IMR-90 (cell line): ENCODE results near the gene WNK4. TPM values are rescaled to one million over a fixed set of nuclear protein-coding genes. Genes with fewer than 3 reads are reported as not detected.

Experiments used
- ATAC-seq: fragments of 200-7000 bp; cut with Tn5 transposase; 2 replicates; pipeline ENCODE4 v1.9.1; 2020; ENCODE audit warnings: low read depth, mild to moderate bottlenecking, moderate library complexity
- BruUV-seq: library from RNA; stranded (reverse); fragments of 400-500 nt; replicated peaks from 2 replicates; lab custom pipeline; 2021; lab: Mats Ljungman, UMichigan
- CTCF ChIA-PET: fragments of 300-600 bp; formaldehyde crosslinking; extraction: SDS; loops from one replicate; lab custom pipeline; 2021; ENCODE audit warnings: antibody characterized with exemption; lab: Yijun Ruan, JAX
- POLR2A ChIA-PET: fragments of 300-600 bp; sonication (Branson Sonifier 250); formaldehyde crosslinking; loops from one replicate; lab custom pipeline; 2022; ENCODE audit warnings: antibody characterized with exemption; ENCODE audit not compliant: unreplicated experiment; lab: Charles Lee
- DNase-seq: peaks from one replicate; pipeline ENCODE4 v3.0.0; 2013
- H2AFZ ChIP-seq: replicated peaks from 2 replicates; pipeline ENCODE3; 2013; ENCODE audit warnings: low read length, mild to moderate bottlenecking; ENCODE audit not compliant: poor library complexity
- H2AK5ac ChIP-seq: 2 replicates; pipeline ENCODE4 v1.6.1; 2013; ENCODE audit warnings: low read depth, low read length, inconsistent platforms
- H2AK9ac ChIP-seq: replicated peaks from 2 replicates; pipeline ENCODE3; 2013; ENCODE audit warnings: mild to moderate bottlenecking, low read depth, low read length, moderate library complexity; ENCODE audit not compliant: poor library complexity
- H2BK120ac ChIP-seq: 2 replicates; pipeline ENCODE4 v1.6.1; 2013; ENCODE audit warnings: low read depth, low read length, inconsistent platforms
- H2BK15ac ChIP-seq: 3 replicates; pipeline ENCODE4 v1.6.1; 2013; ENCODE audit warnings: low read depth, low read length, inconsistent platforms
- H2BK20ac ChIP-seq: 2 replicates; pipeline ENCODE4 v1.6.1; 2013; ENCODE audit warnings: low read depth, mild to moderate bottlenecking, inconsistent platforms, low read length, moderate library complexity
- H2BK5ac ChIP-seq: 2 replicates; pipeline ENCODE4 v1.6.1; 2013; ENCODE audit warnings: mild to moderate bottlenecking, low read depth, low read length, inconsistent platforms; ENCODE audit not compliant: poor library complexity, severe bottlenecking
- H3K14ac ChIP-seq: replicated peaks from 2 replicates; pipeline ENCODE4 v1.6.1; 2013; ENCODE audit warnings: low read depth, low read length, inconsistent platforms
- H3K18ac ChIP-seq: 2 replicates; pipeline ENCODE4 v1.6.1; 2013; ENCODE audit warnings: low read depth, low read length, control low read depth
- H3K23ac ChIP-seq: 2 replicates; pipeline ENCODE4 v1.6.1; 2013; ENCODE audit warnings: low read depth, low read length, inconsistent platforms
- H3K27ac ChIP-seq: 2 replicates; pipeline ENCODE4 v1.5.1; 2013; ENCODE audit warnings: mild to moderate bottlenecking, control low read depth, low read length; ENCODE audit not compliant: insufficient read depth
- H3K27me3 ChIP-seq: 2 replicates; pipeline ENCODE4 v1.6.1; 2013; ENCODE audit warnings: low read length; ENCODE audit not compliant: control insufficient read depth, insufficient read depth
- H3K36me3 ChIP-seq: 2 replicates; pipeline ENCODE4 v1.6.1; 2013; ENCODE audit warnings: low read length, mixed read lengths; ENCODE audit not compliant: control insufficient read depth, insufficient read depth
- H3K4ac ChIP-seq: 2 replicates; pipeline ENCODE4 v1.6.1; 2013; ENCODE audit warnings: low read depth, low read length, inconsistent platforms
- H3K4me1 ChIP-seq: 2 replicates; pipeline ENCODE4 v1.6.1; 2013; ENCODE audit warnings: low read length, mixed read lengths; ENCODE audit not compliant: control insufficient read depth, insufficient read depth
- H3K4me2 ChIP-seq: 2 replicates; pipeline ENCODE4 v1.6.1; 2013; ENCODE audit warnings: low read depth, mild to moderate bottlenecking, control low read depth, low read length, moderate library complexity
- H3K4me3 ChIP-seq: 2 replicates; pipeline ENCODE4 v1.5.1; 2013; ENCODE audit warnings: low read depth, mild to moderate bottlenecking, control low read depth, low read length, moderate library complexity; ENCODE audit not compliant: insufficient read depth
- H3K56ac ChIP-seq: 2 replicates; pipeline ENCODE4 v1.6.1; 2013; ENCODE audit warnings: low read length, inconsistent platforms; ENCODE audit not compliant: insufficient read depth; ENCODE audit errors: extremely low read depth
- H3K79me1 ChIP-seq, 2 experiments: 2 replicates each; pipeline ENCODE4 v1.6.1; 2013; ENCODE audit warnings: low read length in 2 of 2, inconsistent platforms in 1 of 2, low read depth in 1 of 2
- H3K9ac ChIP-seq: 2 replicates; pipeline ENCODE4 v1.6.1; 2013; ENCODE audit warnings: low read depth, low read length, control low read depth
- H3K9me1 ChIP-seq: 2 replicates; pipeline ENCODE4 v1.6.1; 2013; ENCODE audit warnings: low read length, inconsistent platforms; ENCODE audit not compliant: insufficient read depth
- H3K9me3 ChIP-seq: 2 replicates; pipeline ENCODE4 v1.6.1; 2013; ENCODE audit warnings: low read length; ENCODE audit not compliant: control insufficient read depth, insufficient read depth
- H4K20me1 ChIP-seq: 2 replicates; pipeline ENCODE4 v1.6.1; 2013; ENCODE audit warnings: low read length, inconsistent platforms; ENCODE audit not compliant: insufficient read depth
- H4K5ac ChIP-seq: 2 replicates; pipeline ENCODE4 v1.6.1; 2013; ENCODE audit warnings: mild to moderate bottlenecking, low read depth, low read length, control low read depth
- H4K8ac ChIP-seq, 2 experiments: 2 replicates each; pipeline ENCODE4 v1.6.1; 2013; ENCODE audit warnings: low read depth in 2 of 2, low read length in 2 of 2, control low read depth in 1 of 2, inconsistent platforms in 1 of 2
- H4K91ac ChIP-seq: 2 replicates; pipeline ENCODE4 v1.6.1; 2013; ENCODE audit warnings: low read depth, low read length, inconsistent platforms; ENCODE audit not compliant: insufficient read depth
- BHLHE40 ChIP-seq: fragments of 150-350 bp; IDR thresholded peaks from 2 replicates; pipeline ENCODE4 v1.6.1; 2016; ENCODE audit warnings: mild to moderate bottlenecking, low read depth, low read length
- CEBPB ChIP-seq: IDR thresholded peaks from 2 replicates; pipeline ENCODE4 v1.6.1; 2012; ENCODE audit warnings: low read depth, low read length, improper control_type of control experiment
- FOS ChIP-seq: fragments of 150-350 bp; IDR thresholded peaks from 2 replicates; pipeline ENCODE4 v1.6.1; 2016; ENCODE audit warnings: low read depth, low read length
- MAFK ChIP-seq: IDR thresholded peaks from 2 replicates; pipeline ENCODE4 v1.6.1; 2012; ENCODE audit warnings: low read depth, low read length, improper control_type of control experiment
- MAZ ChIP-seq: IDR thresholded peaks from 2 replicates; pipeline ENCODE4 v1.6.1; 2012; ENCODE audit warnings: low read depth, mild to moderate bottlenecking, low read length, improper control_type of control experiment, moderate library complexity, borderline replicate concordance
- MXI1 ChIP-seq: IDR thresholded peaks from 2 replicates; pipeline ENCODE4 v1.6.1; 2012; ENCODE audit warnings: low read depth, mild to moderate bottlenecking, low read length, moderate library complexity, borderline replicate concordance
- NFE2L2 ChIP-seq: fragments of 150-350 bp; IDR thresholded peaks from 2 replicates; pipeline ENCODE4 v1.6.1; 2016; ENCODE audit warnings: low read depth, mild to moderate bottlenecking, low read length
- POLR2A ChIP-seq: IDR thresholded peaks from 2 replicates; pipeline ENCODE4 v1.6.1; 2012; ENCODE audit warnings: mild to moderate bottlenecking, low read depth, low read length
- RAD21 ChIP-seq: IDR thresholded peaks from 2 replicates; pipeline ENCODE4 v1.6.1; 2012; ENCODE audit warnings: low read length, improper control_type of control experiment
- RCOR1 ChIP-seq: IDR thresholded peaks from 2 replicates; pipeline ENCODE4 v1.6.1; 2012; ENCODE audit warnings: mild to moderate bottlenecking, low read length, improper control_type of control experiment; ENCODE audit not compliant: insufficient replicate concordance
- RFX5 ChIP-seq: IDR thresholded peaks from 2 replicates; pipeline ENCODE4 v1.8.0; 2012; ENCODE audit warnings: low read depth, mild to moderate bottlenecking, low read length, moderate library complexity
- SMC3 ChIP-seq: fragments of 150-350 bp; IDR thresholded peaks from 2 replicates; pipeline ENCODE4 v1.6.1; 2016; ENCODE audit warnings: low read depth, mild to moderate bottlenecking, antibody characterized with exemption, low read length, moderate library complexity
- WGBS, 2 experiments: methylation state at CpG; one replicate each; pipeline versions ENCODE4 v1.1.5 to v1.1.7; 2013; ENCODE audit warnings: missing lambda C conversion rate in 2 of 2; ENCODE audit not compliant: insufficient read length in 1 of 2; ENCODE audit errors: extremely low coverage in 2 of 2; 5-methylcytosine and 5-hydroxymethylcytosine counted together
- dilution Hi-C: fragments of 300-500 bp; cut with HindIII; formaldehyde crosslinking; loops from one replicate; pipeline ENCODE4 v1.14.3; 2018; ENCODE audit warnings: low sequenced_read_pairs; ENCODE audit not compliant: unreplicated experiment
- in situ Hi-C: fragments of 300-500 bp; cut with MboI; formaldehyde crosslinking; loops from 3 replicates; pipeline ENCODE4 v1.14.3; 2019; ENCODE audit warnings: low sequenced_read_pairs, inconsistent platforms, mixed read lengths
- intact Hi-C: fragments of 100-400 bp; cut with micrococcal nuclease; formaldehyde crosslinking; loops from 2 replicates; pipeline ENCODE4 v1.10.0; 2022
- polyA plus RNA-seq, 3 experiments: library from polyadenylated mRNA; depleted of rRNA; stranded (reverse); fragments of >200 nt; gene quantifications; 2 replicates each; pipeline ENCODE4 v1.2.3, GENCODE V29; 2012; ENCODE audit warnings: low replicate concordance in 1 of 3
- total RNA-seq: library from RNA; depleted of rRNA; stranded (reverse); fragments of >200 nt; gene quantifications from 2 replicates; pipeline ENCODE4 v1.2.3, GENCODE V29; 2012
- TF ChIP-seq, protein P1 (sequence below): fragments of 150-350 bp; IDR thresholded peaks from 2 replicates; pipeline ENCODE4 v1.6.1; 2016; ENCODE audit warnings: low read depth, mild to moderate bottlenecking, low read length, moderate library complexity, borderline replicate concordance
- TF ChIP-seq, protein P2 (sequence below): fragments of 150-350 bp; IDR thresholded peaks from 2 replicates; pipeline ENCODE4 v1.6.1; 2017; ENCODE audit warnings: mild to moderate bottlenecking, antibody characterized with exemption, low read length, low read depth
- TF ChIP-seq, protein P3 (sequence below): conservative IDR thresholded peaks from 2 replicates; pipeline ENCODE4 v1.5.1; 2012; ENCODE audit warnings: mild to moderate bottlenecking, low read depth, low read length, improper control_type of control experiment

Gene WNK4
- total and polyA plus RNA-seq, 2 of the 4 experiments (the other 2 are of a cell fraction) = 1.3 to 15.1 TPM

DNA sequence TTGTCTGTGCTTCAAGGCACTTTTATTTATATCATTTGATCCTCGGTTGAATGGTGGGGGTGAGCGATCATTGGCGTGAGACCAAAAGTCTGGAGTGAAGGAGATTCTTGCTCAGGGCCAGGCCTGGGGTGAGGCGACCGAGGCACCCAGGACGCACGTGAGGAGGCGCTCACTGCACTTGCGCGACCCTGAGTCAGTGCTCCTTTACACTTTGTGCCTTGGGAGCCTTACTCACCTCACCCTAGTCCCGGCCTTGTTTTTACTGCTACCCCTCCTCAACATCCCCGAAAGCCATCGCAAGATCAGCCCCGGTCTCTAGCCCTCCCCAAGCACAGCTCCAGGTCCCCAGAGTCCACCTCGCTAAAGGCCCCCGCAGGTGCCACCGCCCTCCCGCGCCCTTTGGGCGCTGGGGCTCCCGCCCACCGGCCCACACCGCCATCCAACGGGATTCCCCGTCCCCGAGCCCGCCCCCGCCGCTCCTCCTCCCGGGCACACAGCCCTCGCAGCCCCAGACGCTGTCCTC, 36.1 kb upstream of the WNK4 start:
- peak overlapping the region; percentile 68 for H4K91ac ChIP-seq
- peak overlapping the region; percentile 75 for H3K4me3 ChIP-seq
- peaks cover 6% of the 10 kb centered on the region; the same call in 1 of the 2 replicates for H3K27me3 ChIP-seq
- peak overlapping the region; percentile 53 for H3K23ac ChIP-seq
- peaks cover 8% of the 10 kb centered on the region; the same call in 1 of the 2 replicates for H3K9me1 ChIP-seq
- dilution Hi-C loops = no loop called here
- H2AFZ ChIP-seq = peak overlapping the region; percentile 99
- in situ Hi-C loops = no loop called here
- peak overlapping the region; percentile 84 for H3K9ac ChIP-seq
- H3K27ac ChIP-seq = peak overlapping the region; percentile 83
- ChIA-PET POLR2A (no interaction called here), CTCF (no interaction called here)
- no peaks in the 10 kb centered on the region for H3K9me3 ChIP-seq
- H3K4me2 ChIP-seq = peak overlapping the region; percentile 97
- H3K36me3 ChIP-seq = no peaks in the 10 kb centered on the region
- H3K79me1 ChIP-seq = peaks cover 12 to 35% of the 10 kb centered on the region in 2 experiments
- peak overlapping the region; percentile 77 for H2BK5ac ChIP-seq
- H2BK20ac ChIP-seq = no peak overlapping the region
- H2BK120ac ChIP-seq = peak overlapping the region; percentile 68; the same call in 1 of the 2 replicates
- H3K4me1 ChIP-seq = peaks cover 5% of the 10 kb centered on the region; the same call in 1 of the 2 replicates
- H2AK5ac ChIP-seq = peak overlapping the region; percentile 48; the same call in 1 of the 2 replicates
- WGBS, 2 experiments = 0% methylated on average over 5 of the region's 32 CpGs; no CpG with 5 or more reads in 1 of the 2 experiments
- peak overlapping the region; percentile 95 for H2AK9ac ChIP-seq
- H3K4ac ChIP-seq = peak overlapping the region; percentile 83
- ATAC-seq (peak; percentile 90), DNase-seq (peak; percentile 41)
- H3K56ac ChIP-seq = peak overlapping the region; percentile 61
- peak overlapping the region; percentile 65 for H4K5ac ChIP-seq
- H2BK15ac ChIP-seq = no peak overlapping the region; the same call in 2 of the 3 replicates
- BruUV-seq = no TSS peak
- peak overlapping the region; percentile 20 for H3K18ac ChIP-seq
- H4K8ac ChIP-seq = peak overlapping the region; percentile 35 to 91
- intact Hi-C loops = no loop called here
- peak overlapping the region; percentile 86 for H3K14ac ChIP-seq
- no peaks in the 10 kb centered on the region for H4K20me1 ChIP-seq
- TF ChIP-seq MXI1 (peak; percentile 27; the same call in 1 of the 2 replicates), RCOR1 (no peak), RFX5 (no peak), CEBPB (no peak), SMC3 (no peak), NFE2L2 (no peak), BHLHE40 (peak; percentile 95), MAFK (no peak), FOS (no peak), RAD21 (no peak), POLR2A (no peak), MAZ (no peak)
- TF ChIP-seq, protein P1, sequence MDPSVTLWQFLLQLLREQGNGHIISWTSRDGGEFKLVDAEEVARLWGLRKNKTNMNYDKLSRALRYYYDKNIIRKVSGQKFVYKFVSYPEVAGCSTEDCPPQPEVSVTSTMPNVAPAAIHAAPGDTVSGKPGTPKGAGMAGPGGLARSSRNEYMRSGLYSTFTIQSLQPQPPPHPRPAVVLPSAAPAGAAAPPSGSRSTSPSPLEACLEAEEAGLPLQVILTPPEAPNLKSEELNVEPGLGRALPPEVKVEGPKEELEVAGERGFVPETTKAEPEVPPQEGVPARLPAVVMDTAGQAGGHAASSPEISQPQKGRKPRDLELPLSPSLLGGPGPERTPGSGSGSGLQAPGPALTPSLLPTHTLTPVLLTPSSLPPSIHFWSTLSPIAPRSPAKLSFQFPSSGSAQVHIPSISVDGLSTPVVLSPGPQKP = no peak
- TF ChIP-seq, protein P2, sequence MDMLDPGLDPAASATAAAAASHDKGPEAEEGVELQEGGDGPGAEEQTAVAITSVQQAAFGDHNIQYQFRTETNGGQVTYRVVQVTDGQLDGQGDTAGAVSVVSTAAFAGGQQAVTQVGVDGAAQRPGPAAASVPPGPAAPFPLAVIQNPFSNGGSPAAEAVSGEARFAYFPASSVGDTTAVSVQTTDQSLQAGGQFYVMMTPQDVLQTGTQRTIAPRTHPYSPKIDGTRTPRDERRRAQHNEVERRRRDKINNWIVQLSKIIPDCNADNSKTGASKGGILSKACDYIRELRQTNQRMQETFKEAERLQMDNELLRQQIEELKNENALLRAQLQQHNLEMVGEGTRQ = 0 out of 2 replicates have a peak, but pooled peaks have one; percentile 14
- TF ChIP-seq, protein P3, sequence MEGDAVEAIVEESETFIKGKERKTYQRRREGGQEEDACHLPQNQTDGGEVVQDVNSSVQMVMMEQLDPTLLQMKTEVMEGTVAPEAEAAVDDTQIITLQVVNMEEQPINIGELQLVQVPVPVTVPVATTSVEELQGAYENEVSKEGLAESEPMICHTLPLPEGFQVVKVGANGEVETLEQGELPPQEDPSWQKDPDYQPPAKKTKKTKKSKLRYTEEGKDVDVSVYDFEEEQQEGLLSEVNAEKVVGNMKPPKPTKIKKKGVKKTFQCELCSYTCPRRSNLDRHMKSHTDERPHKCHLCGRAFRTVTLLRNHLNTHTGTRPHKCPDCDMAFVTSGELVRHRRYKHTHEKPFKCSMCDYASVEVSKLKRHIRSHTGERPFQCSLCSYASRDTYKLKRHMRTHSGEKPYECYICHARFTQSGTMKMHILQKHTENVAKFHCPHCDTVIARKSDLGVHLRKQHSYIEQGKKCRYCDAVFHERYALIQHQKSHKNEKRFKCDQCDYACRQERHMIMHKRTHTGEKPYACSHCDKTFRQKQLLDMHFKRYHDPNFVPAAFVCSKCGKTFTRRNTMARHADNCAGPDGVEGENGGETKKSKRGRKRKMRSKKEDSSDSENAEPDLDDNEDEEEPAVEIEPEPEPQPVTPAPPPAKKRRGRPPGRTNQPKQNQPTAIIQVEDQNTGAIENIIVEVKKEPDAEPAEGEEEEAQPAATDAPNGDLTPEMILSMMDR = no peak
